ENCODE results near the gene CCDC27.

The CCDC27 gene

DNA sequence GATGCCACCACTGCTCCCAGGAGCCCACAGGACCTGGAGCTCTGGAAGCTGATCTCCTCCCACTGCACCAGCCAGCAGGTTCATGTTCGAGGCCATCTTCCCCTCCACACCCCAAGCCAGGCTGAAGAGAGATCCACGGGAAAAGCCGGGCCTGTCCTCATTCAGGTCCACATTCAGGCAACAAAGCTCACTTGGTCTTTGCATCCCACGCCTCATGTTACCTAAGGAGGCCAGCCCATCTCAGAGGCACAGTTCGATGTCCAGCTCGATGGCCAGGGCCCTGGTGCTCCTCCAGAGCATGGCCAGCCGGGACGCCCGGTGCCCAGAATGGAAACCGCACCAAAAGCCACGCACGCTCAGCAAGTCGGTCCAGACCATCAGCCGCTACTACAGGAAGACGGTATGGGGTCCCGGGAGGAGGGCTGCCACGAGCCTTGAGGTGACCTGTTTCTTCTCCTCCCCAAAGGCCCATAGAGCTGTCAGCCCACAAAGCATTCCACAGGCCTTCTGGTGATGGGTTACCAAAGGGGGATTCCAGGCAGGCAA lies at the start of gene CCDC27:
Gene CCDC27, plus strand, starts transcription at position 51 of the 546 bp plus-strand sequence. Its CDS starts 32 bp downstream, at position 83.
- no peak for DNase-seq (ENCODE audit: low spot score)

DNA sequence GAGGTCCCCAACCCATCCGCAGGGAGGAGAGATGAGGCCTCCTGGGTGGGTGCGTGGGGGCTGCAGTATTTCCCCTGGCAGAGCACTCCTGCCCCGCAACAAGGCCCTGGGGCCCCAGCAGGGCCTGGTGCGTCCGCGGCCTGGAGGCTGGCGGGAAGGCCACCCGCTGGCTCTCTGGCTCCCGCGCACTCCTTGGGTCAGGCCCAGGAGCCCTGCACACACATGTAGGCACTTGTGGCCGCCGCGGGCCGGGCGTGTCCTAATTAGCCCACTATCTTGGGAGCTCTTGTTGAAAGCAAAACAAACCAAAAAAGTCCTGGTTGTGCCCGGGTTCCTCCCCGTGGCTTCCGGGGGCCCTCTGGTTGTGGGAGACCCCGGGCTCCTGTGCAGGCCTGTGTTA lies 49.7 kb upstream of the CCDC27 start:
- no peak for DNase-seq (ENCODE audit: low spot score)

DNA sequence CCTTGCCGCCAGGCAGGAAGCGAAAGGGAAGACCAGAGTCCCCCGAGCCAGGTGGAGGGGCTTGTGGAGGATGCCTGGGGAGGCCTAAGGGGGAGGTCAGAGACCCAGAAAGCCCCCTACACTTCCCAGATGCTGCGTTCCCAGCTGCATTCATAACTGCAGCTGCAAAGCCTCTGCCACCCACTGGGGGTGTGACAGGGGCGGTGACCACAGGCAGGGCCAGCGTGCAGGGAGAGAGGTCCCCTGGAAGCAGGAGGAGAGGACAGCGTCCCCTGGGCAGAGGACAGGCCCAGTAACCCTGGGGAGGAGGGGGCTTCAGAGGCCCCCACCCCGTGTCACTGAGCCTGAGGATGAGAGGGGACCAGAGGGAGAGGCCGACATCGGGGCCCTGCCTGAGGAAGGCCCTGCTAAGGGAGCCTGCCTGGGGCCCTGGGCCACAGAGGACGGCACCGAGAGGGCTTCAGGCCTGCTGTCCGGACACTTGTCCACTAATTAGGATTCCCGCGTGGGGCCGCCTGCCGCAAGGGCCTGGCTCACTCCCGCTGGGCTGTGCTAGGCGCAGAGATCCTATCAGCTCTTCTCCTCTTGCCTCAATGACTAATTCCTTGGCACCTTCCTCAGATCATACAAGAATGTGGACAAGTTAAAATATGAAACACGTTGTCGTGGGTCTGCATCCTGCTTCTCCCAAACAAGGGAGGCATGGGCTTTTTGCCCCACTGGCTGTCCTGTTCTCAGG lies 49.1 kb upstream of the CCDC27 start:
- DNase-seq (ENCODE audit: low spot score) = no peak

DNA sequence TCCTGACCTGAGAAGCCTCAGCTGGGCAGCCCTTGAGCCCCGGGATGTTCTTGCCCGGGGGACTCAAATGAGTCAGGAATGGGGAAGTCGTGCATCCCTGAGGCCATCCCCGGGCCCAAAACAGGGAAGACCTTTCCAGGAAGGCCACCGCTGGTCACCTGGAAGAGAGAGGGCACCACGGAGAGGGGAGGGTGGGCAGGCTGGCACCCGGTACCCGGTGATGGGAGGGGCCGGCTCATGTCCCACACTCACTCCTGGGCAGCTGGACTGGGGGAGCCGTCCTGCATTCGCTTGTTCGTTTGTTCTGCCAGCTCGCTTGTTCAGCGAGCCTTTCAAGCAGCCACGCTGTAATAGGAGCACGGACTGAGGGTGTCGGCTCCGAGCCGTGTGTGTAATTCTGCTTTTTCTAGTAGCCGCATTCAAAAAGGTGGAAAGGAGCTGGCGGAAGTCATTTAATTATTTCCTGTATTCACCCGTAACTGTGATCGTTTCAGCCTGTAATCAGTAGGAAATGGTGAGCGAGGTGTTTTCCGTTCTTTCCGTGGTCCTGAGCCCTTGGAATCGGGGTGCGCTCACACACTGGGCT lies 48.4 kb upstream of the CCDC27 start:
- DNase-seq (ENCODE audit: low spot score) = no peak

DNA sequence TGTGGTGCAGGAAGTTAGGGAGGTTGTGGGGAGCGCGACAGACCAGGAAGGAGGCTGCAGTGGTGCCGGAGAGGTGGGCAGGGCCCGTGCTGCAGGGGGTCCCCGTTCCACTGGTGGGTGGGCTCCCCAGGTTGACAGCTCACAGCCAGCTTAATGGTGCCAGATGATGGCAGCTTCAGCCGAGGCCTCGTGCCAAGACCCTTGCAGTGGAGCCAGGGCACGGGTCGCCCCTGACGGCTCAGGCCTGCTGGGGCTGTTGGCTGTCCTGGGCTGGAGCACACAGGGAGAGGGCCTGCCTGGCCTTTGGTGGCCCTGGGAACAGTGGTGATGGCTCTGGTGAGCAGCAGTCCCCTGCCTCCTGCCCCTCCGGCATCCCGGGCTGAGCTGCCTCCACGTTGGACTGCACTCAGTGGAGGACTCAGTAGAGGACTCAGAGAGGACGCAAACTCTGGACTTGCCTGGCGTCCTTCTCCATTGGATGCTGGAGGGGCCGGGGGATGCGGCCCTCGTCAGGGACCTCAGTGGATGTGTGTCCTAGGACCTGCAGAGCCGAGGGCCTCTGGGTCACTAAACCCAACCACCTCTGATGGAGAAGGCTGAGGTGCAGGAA lies 46.8 kb upstream of the CCDC27 start:
- DNase-seq (ENCODE audit: low spot score) = no peak

DNA sequence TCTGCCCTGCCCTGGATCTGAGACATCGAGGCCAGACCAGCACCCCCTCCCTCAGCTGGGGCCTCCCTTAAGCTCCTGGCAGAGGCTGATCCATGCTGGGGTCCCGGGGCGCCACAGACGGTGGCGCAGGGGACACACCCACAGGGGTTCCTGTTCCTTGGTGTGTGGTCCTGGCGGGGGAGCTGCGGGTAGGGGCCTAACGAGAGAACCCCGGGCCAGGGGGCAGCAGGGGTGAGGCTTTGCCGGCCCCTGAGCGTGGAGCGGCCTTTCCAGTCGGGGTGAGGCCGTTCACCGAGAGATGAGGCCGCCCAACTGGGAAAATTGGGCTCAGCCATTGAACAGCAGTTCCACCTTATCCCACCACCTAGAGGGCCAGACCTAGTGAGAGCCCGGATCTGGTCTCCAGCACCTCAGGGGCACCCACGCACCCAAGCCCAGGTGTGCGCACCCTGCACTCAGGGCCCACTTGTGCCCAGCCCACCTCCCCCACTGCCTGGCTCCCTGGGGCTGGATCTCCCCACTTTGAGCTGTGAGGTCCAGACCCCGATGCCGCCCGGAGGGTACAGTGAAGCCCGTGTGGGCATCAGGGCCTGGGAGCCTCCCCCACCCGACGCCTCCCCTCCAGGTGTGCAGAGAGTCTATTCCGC lies 45.5 kb upstream of the CCDC27 start:
- no peak for DNase-seq (ENCODE audit: low spot score)

DNA sequence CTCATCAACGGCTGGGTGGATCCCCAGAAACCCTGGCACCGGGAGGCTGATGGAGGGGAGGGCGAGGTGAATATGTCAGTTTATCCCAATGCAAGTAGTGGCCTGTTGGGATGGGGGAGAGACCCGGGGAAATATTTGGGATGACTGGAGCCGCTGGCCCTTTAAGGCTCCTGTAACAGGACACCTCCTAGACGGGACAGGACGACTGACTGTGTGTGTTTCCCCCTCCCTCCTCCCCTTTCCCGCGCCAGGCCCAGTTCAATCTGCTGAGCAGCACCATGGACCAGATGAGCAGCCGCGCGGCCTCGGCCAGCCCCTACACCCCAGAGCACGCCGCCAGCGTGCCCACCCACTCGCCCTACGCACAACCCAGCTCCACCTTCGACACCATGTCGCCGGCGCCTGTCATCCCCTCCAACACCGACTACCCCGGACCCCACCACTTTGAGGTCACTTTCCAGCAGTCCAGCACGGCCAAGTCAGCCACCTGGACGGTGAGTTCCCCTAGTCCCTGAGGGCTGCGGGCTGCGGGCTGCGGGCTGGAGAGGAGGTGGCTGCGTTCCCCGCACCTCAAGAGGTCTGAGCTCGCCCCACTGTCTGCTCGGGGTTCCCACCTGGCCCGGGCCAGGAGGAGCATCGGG lies 44.8 kb upstream of the CCDC27 start:
- no peak for DNase-seq (ENCODE audit: low spot score)

DNA sequence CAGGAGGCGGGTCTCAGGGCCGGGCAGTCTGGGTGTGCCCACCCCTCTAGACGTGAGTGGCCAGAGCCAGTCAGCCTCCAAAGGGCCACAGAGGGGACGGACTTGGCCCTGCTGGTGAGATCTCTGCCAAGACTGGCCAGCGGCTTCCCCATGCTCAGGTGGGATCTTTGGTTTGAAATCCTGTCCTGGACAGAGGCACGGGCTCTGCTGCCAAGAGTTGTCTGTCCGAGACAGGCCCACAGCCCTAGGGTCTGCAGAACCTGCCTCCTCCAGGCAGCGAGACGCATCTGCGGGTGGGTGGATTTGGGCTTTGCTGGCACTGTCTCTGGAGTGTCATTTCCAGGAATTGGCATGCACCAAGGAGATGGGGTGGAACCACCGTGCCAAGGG lies 44.3 kb upstream of the CCDC27 start:
- DNase-seq (ENCODE audit: low spot score) = no peak

DNA sequence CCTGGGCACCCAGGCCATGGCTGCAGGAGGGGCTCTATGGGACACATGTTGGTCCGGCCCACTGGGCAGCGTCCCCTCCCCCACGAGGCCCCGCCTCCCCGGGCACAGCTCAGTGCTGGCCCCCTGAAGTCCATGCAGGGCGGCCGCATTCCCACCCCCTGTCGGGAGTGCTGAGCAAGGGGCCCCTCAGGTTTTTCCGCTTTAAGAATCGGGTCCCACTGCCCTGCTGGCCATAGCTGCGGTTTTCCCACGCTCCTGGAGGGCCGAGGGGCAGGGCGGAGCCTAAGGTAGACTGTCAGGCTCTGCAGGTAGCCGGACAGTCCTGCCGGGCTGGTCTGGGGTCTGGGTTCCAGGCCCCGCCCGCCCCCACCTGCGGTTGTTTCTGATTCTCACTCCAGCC lies 43.5 kb upstream of the CCDC27 start:
- DNase-seq (ENCODE audit: low spot score) = no peak

DNA sequence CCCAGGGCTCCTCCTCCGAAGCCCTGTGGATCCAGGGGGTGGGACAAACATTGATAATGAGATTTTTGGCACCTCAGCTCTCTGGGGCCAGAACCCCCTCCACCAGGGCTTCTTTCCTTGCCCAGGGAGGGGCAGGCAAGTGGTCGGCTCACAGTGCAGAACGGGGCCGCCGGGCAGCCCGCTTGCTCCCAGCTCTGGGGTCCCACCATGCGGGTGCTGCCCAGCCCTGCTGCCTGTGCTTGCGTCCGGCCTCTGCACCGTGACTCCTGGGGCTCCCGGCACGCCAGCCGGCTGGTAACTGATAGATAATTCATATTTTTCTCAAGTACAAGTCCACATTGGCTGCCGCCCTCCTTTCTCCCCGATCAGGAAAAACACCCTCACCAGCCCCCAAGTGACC lies 42.0 kb upstream of the CCDC27 start:
- DNase-seq (ENCODE audit: low spot score) = no peak

DNA sequence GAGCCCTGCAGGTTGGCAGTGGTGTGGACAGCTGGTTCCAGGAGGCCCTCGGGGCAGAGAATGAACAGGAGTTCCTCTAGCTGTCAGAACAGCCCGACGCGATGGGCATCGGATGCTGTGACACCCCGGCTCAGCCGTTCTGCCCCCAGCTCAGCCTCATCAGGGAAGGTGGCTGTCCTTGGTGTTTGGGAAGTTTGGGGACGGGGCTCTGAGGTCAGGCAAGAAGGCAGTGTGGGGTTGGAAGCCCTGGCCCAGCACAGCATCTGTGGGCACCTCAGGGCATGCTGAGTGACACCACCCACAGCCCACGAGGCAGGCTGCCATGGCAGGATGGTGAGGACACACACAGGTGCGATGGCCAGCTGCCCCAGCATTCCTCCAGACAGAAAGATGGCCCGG lies 40.9 kb upstream of the CCDC27 start:
- DNase-seq (ENCODE audit: low spot score) = no peak

DNA sequence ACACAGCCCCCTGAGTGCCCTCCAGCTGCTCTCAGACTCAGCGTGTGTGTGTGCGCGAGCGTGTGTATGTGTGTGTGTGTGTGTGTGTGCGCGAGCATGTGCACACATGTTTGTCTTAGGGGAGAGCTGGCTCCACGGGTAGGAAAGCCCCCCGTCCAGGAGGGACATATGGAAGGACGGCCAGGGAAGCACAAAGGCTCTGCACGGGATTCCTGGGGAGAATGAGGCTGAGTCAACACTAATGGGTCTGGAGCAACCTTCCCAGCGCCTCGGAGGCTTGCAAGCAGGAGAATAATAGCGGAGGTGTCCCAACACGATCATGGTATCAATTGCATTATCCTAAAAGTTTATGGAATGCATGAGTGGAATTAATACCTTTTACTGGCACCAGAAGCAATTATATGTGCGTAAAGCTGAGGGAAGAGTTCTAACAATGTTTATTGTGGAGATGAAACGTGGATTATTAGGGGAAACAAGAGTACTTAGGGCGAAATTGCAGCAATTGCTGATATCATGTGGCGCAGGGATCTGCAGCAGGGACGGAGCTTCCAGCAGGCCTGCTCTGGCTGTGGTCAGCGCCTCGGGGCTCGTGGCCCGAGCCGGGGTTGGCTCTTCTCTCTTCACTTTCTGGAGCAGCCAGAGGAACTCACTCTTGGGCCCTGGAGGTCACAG lies 40.3 kb upstream of the CCDC27 start:
- no peak for DNase-seq (ENCODE audit: low spot score)

DNA sequence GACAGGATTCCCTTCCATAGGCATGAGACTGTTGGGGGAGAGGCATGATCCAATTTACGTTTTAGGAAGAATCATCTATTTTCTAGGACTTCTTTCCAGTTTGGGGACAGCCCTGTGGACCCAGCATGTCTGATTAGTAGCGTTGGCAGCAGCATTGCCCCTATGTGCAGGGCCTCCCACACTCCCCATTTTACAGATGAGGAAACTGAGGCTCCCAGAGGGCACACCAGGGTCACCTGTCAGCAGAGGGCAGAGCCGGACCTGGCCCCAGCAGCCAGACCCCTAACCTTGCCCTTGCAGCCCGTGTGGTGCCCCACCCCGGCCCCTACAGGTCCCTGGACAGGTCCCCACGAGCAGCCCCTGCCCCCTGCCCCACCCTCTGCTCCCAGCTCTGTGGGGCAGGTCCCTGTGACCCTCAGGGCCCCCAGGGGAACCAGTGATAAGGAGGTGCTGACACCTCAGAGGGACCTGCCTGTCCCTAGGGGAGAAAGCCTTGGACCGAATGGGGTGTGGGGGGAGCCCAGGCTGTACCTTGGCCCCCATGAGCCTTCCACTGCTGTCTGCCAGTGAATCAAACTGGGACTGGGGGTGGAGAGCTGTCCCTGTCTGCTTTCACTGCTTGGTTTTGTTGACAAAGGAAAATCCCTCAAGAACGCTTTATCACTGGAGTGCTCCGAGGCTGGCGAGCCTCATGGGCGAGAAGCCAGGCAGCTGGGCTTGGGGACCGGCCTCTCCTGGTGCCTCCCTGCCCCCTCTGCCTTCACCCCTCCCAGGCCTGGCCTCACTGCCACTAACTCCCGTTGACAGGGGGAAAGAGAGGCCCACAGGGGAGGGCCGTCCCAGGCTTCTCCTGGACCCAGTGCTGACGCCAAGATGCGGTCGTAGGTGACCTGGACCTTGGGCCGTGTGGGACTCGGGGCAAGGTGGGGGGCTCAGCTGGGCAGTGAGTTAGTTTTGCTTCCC lies 39.4 kb upstream of the CCDC27 start:
- no peak for DNase-seq (ENCODE audit: low spot score)

DNA sequence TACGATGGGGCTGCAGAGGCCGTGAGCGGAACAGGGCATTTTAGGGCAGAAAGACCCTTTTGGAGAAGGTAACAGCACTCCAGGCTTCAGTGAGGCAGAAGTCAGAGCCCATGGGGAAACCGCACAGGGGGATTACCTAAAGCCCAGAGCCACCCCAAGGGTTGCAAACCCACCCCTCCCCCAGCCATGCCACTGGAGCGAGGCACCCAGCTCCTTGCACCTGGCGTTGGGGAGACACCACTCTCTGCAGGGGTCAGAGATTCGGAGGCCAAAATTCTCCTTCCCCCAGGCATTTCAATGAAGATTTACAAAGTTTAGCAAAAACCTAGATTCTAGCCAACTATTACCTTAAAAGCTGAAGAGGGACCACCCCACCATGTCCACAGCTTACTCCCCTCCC lies 38.4 kb upstream of the CCDC27 start:
- DNase-seq (ENCODE audit: low spot score) = no peak

DNA sequence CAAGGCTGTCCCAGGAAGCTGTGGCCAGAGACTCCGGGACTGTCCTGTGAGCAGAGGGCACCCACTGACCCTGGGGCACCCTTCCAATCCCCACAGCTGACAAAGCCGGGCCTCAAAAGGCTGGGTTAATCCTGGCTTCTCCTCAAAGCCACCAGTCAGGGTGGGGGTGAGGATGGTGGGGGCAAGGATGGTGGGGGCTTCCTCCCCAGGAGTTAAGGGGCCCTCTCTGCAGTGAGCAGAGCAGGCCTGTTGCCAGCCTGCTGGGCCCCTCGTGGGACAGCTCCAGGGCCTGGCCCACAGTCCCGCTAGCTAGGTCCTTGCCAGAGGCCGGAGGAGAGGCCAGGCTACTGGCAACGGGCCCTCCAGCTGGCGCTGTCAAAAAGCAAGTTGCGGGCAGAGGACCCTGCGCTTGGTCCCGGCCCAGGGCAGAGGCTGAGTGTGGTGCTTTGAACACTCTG lies 37.9 kb upstream of the CCDC27 start:
- DNase-seq (ENCODE audit: low spot score) = no peak

DNA sequence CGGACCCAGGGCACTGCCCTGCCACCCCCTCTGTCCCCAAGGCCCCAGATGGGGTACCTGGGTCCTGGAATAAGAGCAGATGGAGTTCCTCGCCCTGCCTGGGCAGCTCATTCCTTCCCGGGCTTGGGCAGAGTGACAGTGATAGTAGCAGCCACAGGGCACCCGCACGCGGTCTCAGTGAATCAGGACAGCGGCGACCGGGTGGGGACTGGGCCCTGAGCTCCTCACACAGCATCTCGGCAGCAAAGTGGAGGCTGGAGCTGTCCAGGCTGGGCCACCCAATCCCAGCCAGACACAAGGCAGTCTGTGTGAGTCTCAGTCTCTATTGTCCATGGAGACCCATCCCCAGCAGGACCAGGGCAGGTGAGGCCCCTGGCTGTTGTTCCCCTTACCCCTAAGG lies 37.4 kb upstream of the CCDC27 start:
- no peak for DNase-seq (ENCODE audit: low spot score)

DNA sequence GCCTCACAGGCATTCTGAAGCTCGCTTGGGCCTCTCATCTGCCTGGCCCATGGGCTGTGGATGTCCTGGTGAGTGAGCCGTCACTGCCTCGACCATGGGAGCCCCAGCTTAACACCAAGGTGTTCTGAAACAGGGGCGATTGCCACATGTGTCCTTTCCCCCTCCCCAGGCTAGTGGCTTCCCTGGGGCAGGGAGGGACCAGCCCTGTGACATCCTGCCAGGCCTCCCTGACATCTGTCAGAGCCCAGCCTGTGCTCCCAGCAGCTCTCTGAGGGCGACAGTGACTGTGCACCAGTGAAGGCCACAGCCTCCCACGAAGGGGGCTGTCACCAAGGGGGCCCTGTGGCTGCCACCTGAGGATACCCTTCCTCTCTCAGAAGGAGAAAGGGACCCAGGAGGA lies 35.9 kb upstream of the CCDC27 start:
- no peak for DNase-seq (ENCODE audit: low spot score)

DNA sequence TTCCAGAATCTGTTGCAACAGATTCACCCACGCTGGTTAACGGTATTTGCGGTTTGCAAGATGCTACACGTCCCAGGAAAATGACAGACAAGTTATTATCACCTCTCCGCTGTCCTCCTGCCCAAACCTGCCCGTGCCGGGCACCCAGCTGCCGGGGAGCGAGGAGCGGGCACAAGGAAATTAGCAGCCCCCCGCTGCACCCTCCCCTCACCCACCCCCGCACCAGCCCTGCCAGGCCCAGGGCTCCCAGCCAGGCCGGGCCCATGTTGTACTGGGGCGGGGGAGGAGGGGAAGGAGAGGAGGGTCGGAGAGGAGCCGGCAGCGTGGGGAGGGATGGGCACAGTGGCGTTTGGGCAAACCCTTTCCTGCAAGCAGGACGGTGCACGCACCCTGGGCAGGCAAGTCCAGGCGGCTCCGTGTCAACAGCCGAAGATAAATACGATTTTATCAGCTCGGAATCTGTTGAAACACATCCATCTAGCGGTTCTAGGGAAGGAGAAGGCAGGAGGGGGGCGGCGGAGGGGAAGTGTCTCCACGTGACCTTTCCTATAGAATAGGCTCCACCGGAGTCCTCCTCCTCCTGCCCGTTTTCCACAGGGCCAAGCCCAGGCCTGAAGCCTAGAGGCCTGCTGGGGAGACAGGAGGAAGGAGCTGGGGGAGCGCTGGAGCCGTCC lies 35.1 kb upstream of the CCDC27 start:
- DNase-seq (ENCODE audit: low spot score) = no peak

DNA sequence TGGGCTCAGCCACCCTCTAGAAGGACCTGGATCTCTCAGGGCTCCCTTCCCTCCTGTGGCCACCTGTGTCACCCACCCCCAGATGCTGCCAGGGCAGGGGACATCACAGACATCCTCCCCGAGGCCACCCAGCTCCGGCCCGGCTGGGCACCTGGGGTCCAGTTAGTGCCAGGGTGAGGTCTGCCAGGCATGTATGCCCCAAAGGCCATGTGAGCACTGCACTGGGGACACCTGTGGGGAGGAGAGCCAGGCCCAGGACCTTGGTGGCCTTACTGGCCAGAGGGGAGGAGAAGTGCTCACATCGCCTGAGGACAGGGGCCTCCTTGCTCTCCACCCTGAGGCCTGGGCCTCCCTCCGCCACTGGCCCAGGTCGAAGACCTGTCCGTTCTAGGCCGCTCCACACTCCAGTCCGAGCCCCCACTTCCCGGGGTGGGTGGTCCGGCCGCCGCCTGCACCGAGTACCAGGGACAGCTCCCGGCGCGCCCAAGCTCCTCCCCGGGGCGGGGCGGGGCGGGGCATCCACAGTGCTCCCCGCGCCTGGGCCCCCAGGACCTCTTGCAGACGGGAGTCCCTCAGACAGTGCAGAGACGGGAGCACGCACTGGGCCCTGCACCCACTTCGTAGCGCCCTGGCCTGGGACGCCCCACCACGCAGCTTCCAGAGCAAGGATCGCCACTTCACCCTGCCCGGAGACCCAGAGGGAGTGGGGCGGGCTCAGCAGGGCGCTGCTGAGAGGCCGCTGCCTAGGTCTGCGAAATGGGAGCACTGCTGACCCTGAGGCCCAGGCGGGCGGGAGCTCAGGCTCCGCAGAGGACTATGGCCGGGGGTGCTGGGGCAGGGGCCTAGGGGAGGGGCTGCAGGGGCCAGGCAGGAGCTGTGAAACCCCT lies 34.3 kb upstream of the CCDC27 start:
- no peak for DNase-seq (ENCODE audit: low spot score)

All from left forelimb (tissue), 1 donor.